ENCODE measurements around the gene PRR15L. TPM values are rescaled to one million over a fixed set of nuclear protein-coding genes. Genes with fewer than 3 reads are reported as not detected.

PRR15L gene
- total and polyA plus RNA-seq, 8 donors, result 28.2 to 56.2 (median 40.8) TPM

DNA sequence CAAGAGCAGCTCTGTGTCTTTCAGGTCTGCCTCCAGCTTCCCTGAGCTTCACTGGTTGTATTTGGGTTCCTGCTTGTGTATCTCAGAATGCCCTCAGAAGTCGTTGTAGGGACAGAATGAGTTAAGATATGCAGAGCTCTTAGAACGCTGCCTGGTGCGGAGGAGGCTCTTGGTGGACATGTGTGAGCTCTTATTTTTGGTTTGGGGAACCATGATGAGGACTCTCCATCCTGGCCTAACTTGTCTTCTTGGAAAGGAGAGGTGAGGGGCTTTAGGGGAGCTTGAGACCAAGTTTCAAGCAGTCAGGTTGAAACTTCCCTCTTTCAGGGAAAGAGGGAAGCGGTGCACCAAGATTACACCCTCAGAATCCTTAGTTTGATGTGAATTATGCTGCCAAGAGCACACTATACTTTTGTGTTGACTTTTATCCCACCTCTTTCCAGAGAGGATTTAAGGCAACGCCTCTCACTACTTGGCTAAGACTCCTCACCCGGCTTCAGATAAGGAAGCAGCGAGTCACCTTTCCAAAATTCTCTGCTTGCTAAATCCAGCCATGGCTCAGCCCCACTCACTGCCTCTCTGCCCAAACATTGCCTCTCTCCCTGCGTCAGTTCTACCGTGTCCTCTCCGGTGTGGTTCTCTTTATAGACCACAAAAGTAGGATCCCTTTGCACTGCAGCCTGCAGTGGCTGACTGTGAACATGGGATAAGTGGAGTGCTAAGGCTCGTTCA, 26.0 kb upstream of the PRR15L start:
- intact Hi-C loops (cut with DNase I), result no loop called here
- ATAC-seq (no peak), DNase-seq (no peak)
- no peak overlapping the region for H3K27ac ChIP-seq
- peaks cover 0 to 69% of the 10 kb centered on the region in 2 donors for H3K36me3 ChIP-seq
- H3K4me1 ChIP-seq, result peaks cover 0 to 17% of the 10 kb centered on the region in 2 donors
- no peaks in the 10 kb centered on the region for H3K9me3 ChIP-seq
- TF ChIP-seq, protein P1, sequence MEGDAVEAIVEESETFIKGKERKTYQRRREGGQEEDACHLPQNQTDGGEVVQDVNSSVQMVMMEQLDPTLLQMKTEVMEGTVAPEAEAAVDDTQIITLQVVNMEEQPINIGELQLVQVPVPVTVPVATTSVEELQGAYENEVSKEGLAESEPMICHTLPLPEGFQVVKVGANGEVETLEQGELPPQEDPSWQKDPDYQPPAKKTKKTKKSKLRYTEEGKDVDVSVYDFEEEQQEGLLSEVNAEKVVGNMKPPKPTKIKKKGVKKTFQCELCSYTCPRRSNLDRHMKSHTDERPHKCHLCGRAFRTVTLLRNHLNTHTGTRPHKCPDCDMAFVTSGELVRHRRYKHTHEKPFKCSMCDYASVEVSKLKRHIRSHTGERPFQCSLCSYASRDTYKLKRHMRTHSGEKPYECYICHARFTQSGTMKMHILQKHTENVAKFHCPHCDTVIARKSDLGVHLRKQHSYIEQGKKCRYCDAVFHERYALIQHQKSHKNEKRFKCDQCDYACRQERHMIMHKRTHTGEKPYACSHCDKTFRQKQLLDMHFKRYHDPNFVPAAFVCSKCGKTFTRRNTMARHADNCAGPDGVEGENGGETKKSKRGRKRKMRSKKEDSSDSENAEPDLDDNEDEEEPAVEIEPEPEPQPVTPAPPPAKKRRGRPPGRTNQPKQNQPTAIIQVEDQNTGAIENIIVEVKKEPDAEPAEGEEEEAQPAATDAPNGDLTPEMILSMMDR (IDR thresholded peaks at IDR 0.05), result no peak
- H3K27me3 ChIP-seq, result no peaks in the 10 kb centered on the region
- H3K4me3 ChIP-seq, result no peak overlapping the region

DNA sequence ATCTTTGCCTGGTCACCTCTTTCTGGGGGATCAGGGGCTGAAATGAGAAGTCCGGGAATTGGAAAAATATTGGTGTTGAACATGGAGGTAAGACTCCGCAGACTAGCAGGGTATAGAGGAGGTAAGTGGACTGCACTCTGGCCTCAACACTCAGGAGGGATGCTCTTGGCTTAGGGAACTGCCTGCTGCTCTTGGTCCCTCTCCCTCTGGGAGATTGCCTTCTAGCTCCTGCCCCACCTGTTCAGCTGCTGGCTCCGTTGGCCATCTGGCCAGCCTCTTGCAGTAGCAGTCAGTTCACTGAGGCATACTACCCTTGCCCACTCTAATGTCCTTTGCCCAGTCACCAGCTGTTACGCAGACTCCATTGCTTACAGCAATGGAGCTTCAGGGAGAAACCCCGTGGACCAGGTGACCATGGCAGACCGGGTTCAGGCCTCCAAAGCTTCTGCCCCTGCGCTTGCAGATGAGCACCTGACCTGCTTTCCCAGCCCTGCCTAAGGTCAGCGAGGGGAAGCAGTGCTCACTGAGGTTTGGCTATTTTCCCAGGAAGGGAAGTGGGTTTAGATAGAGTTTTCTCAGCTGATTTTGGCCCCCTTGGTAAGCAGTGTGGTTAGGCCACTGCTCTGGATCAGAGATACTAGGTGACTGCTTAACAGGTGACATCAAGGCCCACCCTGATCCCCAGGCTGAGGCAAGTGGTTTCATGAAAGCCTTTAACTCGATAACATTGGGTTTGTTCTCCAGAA, 25.1 kb upstream of the PRR15L start:
- no peak overlapping the region for H3K27ac ChIP-seq
- H3K9me3 ChIP-seq, result no peaks in the 10 kb centered on the region
- DNase-seq (no peak), ATAC-seq (no peak)
- TF ChIP-seq, protein P1 (IDR thresholded peaks at IDR 0.05), result no peak
- H3K4me1 ChIP-seq, result peaks cover 0 to 21% of the 10 kb centered on the region in 2 donors
- peaks cover 0 to 77% of the 10 kb centered on the region in 2 donors for H3K36me3 ChIP-seq
- intact Hi-C loops (cut with DNase I), result no loop called here
- H3K27me3 ChIP-seq, result no peaks in the 10 kb centered on the region
- H3K4me3 ChIP-seq, result no peak overlapping the region

DNA sequence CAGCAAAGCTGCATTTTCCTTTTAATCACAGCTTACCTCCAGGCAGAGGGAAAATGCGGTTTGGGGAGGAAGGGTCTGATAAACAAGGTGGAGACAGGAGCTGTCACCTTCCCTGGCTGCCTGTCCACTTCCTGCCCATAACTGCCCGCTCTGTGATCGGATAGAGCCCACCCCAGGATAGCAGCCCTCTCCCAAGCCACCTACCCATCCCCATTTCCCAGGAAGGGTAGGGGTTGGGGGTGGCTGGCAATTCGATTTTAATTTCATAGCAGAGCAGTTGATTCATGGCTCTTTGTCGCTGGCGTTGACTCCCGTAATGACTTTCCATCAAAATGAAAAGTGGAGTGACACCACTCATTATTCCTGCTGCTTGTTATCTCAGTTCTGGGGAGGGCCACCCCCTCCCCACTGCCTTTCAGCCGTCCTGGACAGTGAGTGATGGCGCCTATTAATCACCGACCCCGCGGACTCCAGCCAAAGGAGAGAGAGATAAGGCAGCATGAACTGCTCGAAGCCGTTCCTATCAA, 24.5 kb upstream of the PRR15L start:
- peaks cover 0 to 84% of the 10 kb centered on the region in 2 donors for H3K36me3 ChIP-seq
- ATAC-seq, result no peak
- intact Hi-C loops (cut with DNase I), result no loop called here

DNA sequence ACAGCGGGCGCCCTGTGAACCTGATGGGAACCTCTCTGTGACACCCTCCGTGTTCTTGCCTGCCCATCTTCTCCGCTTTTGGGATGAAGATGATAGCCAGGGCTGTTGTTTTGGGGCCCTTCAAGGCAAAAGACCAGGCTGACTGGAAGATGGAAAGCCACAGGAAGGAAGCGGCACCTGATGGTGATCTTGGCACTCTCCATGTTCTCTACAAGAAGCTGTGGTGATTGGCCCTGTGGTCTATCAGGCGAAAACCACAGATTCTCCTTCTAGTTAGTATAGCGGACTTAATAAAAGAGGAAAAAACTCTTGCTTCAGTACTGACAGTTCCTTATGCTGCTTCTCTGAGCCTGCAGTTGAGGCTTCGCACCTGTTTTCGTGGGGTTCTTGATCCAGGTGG, 23.8 kb upstream of the PRR15L start:
- no peak for DNase-seq
- ATAC-seq, result no peak
- TF ChIP-seq, protein P1 (IDR thresholded peaks at IDR 0.05), result no peak
- Histone ChIP-seq H3K27me3 (no peaks in the 10 kb centered on the region), H3K27ac (no peak overlapping the region), H3K9me3 (no peaks in the 10 kb centered on the region), H3K4me1 (peaks cover 0 to 21% of the 10 kb centered on the region in 2 donors), H3K36me3 (peaks cover 0 to 91% of the 10 kb centered on the region in 2 donors), H3K4me3 (no peak overlapping the region)
- intact Hi-C loops (cut with DNase I), result no loop called here

More for the DNA sequence above, 24.5 kb upstream of the PRR15L start:
- DNase-seq, result no peak
- H3K4me3 ChIP-seq, result no peak overlapping the region
- TF ChIP-seq, protein P1 (IDR thresholded peaks at IDR 0.05), result no peak
- H3K27ac ChIP-seq, result no peak overlapping the region
- H3K4me1 ChIP-seq, result peaks cover 0 to 21% of the 10 kb centered on the region in 2 donors
- H3K27me3 ChIP-seq, result no peaks in the 10 kb centered on the region
- H3K9me3 ChIP-seq, result no peaks in the 10 kb centered on the region

DNA sequence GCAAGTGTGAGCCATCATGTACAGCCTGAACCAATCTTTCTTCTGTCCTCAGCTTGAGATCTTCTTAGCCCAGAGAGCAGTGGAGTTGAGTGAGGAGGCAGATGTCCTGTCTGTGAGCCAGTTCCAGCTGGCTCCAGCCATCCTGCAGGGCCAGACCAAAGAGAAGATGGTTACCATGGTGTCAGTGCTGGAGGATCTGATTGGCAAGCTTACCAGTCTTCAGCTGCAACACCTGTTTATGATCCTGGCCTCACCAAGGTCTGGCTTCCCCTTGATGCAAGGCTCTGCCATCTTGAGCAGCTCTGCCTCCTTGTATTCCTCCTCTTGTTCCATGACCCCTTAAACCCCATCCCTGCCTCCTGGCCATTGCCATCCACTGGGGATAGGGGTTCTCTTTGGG, 22.9 kb upstream of the PRR15L start:
- Histone ChIP-seq H3K4me1 (peaks cover 0 to 21% of the 10 kb centered on the region in 2 donors), H3K4me3 (no peak overlapping the region), H3K36me3 (peaks cover 0 to 100% of the 10 kb centered on the region in 2 donors), H3K27me3 (no peaks in the 10 kb centered on the region), H3K9me3 (no peaks in the 10 kb centered on the region), H3K27ac (no peak overlapping the region)
- ATAC-seq (no peak), DNase-seq (no peak)
- TF ChIP-seq, protein P1 (IDR thresholded peaks at IDR 0.05), result no peak
- intact Hi-C loops (cut with DNase I), result no loop called here

All from left lung (tissue), 10 donors.